Eye (tissue), 1 donor: ENCODE measurements around the gene RFTN1.
"Not testable (repeated sequence)": the region's sequence is repeated elsewhere in the genome, so short reads cannot be mapped to it uniquely, and the experiment has no call there.

Source experiments
- DNase-seq: peaks from one replicate; pipeline ENCODE4 v3.0.0-alpha.2; 2015

RFTN1 gene

DNA sequence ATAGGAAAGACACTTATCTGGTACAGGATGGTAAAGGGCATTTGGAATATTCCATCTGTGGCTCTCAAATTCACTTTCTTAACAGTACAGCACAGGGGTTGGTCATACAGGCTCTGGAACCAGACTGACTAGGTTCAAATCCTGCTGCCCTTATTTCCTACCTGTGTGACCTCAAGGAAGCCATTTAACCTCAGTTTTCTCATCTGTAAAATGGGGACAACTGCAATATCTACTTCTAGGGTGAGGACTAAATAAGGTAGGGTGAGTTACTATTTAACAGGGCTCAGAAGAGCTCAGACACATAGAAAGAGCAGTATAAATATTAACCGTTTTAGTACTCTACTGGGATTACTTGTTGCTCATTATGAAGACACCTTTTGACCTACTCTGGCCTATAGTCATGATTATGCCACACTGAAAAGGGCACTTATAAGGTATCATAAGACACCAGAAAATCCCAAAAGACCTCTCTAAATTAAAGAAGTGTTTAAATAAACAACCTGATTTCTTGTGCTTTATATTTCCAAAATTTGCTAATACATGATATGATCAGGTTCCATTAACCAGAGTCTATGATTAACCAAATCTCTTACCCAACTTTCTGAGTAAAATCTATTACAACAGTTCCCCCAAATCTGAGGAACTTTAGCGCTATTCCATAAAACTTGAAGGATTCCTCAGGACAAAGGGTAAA is 6.5 kb downstream of the RFTN1 start:
- DNase-seq, result no peak

DNA sequence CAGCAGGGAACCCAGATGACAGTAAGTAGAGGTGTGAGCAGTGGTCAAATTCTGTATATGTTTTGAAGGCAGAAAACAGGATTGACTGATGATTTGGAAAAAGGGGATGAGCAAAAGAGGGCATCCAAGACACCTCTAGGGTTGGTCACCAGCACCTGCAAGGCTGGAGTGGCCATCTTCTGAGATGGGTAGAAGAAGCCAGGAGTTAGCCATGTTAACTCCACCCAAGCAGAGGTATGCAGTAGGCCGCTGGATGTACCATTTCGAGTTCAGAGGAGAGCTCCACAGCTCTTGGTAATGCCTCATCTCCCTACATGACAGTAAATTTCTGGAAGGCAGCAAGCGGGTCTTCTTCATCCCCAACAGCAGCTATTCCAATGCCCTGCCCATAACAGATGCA is 7.0 kb downstream of the RFTN1 start:
- no peak for DNase-seq

DNA sequence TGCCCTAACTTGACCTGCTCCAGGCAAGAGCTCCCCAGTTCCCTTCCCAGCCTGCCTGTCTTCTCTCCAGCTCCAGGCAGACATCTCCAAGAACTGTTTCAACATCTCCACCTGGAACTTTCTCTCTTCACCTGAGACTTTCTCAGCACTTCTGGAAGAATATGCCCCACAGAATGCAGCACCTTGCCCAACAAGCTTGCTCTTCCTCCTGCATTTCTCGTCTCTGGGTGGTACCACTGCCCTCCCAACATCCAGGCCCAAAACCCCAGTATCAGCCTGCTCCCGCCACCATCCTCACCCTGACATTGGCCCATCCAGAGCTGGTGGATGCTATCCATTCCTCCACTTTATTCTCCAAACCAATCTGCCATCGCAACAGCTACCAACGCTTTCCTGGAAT is 8.8 kb downstream of the RFTN1 start:
- no peak for DNase-seq

DNA sequence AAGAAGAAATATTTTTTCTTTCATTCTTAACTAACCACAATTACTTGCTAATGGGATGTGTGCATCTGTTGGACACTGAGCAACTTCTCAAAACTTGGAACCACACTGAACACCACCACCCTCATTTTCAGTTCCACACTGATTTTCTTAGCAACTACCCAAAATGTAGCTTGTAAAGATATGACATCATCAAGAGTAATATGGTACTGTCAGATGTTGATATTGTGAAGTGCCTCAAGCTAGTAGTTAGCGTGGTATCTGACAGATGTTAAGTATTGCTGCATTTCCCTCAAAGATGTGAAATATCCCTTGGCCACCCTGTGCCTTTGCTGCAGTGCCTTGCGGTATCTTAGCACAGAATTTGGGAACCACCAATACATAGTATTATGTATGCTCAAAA is 9.3 kb downstream of the RFTN1 start:
- no peak for DNase-seq

DNA sequence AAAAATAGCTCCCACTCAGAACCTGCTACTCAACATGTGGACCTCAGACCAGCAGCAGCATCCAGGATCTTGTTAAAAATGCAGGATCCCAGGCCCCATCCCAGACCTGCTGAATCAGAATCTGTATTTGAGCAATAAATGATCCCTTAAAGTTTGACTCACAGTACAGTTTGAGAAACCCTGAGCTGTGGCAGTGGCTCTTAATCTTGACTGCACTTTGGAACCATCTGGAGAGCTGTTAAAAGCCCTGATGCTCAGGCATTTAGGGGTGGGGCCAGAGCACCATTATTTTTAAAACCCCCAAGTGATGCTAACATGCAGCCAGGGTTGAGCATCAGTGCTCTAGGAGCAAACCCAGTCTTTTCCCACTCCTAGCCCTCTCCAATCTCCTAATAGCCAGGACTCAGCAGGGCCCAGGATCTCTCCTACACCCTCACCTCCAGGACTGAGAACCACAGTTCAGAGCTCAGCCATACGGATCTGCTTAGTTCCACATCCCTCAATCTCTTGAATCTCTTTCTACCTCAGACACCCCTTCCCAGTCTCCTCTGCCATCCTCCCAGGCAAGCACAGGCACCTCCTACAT is 10.2 kb downstream of the RFTN1 start:
- DNase-seq, result no peak

DNA sequence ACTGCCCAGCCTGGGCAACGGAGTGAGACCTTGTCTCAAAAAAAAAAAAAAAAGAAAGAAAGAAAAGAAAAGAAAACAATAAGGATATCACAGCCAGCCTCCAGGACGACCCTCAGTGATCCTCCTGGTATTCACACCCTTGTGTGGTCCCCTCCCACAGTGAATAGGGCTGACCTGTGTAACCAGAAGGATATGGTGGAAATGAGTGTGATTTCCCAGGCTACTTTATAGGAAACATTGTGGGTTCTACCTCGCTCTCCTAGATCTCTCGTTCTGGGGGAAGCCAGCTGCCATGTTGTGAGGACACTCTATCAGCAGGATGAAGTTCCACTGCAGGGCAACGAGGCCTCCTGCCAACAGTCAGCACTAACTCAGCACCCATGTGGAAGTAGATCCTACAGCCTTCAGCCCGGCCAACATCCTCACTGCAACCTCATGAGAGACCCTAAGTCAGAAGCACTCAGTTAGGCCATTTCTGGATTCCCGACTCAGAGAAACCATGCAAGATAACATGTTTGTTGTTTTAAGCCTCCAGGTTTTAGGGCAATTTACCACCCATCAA is 11.1 kb downstream of the RFTN1 start:
- DNase-seq, result no peak

DNA sequence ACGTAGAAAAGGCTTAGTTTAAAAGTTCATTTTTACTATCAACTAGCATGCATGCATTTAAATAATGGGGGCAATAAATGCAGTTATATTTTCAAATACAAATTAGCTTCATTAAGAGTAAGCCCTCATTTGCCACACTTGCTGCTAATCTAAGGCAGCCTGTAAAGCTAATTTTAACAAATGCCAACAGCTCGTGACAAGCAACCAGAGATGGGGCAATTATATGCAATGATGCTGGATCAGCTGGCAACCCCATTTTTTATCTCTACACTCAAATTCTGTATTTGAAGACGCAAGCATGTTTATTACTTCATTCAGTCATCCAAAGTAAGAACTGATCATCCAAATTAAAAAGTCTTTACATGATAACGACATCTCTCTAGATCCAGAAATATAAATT is 12.1 kb downstream of the RFTN1 start:
- DNase-seq, result no peak

DNA sequence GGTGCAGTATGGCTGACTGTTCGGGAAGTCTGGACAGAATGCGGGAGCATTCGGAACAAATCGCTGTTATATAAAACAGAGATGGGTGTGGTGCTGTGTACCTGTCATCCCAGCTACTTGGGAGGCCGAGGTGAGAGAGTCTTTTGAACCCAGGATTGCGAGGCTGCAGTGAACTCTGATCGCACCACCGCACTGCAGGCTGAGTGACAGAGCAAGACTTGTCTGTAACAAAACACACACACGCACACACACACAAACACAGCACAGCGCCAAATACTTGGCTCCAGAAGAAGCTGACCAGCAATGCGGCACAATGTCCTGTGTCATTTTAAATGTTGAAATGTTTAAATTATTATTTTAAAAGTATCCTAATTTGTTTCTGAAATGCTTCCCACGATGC is 12.6 kb downstream of the RFTN1 start:
- no peak for DNase-seq

DNA sequence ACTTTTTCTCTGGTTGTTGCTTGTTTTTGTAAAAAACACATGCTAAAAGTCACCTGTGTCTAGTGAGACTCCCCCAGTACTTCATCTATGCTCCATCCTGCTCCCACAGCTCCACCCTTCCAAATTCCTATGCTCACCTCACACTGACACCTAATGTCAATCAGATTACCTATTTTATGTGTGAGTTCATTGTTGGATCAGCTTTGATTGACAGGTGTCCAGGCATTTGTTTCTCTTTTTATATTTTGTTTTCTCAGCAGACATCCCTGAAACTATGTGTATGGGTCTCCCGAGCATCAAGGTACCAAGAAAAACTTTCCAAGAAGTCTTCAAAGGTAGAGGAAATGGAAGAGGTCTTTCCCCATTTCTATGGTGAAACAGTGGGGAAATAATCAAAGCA is 13.4 kb downstream of the RFTN1 start:
- DNase-seq, result no peak

DNA sequence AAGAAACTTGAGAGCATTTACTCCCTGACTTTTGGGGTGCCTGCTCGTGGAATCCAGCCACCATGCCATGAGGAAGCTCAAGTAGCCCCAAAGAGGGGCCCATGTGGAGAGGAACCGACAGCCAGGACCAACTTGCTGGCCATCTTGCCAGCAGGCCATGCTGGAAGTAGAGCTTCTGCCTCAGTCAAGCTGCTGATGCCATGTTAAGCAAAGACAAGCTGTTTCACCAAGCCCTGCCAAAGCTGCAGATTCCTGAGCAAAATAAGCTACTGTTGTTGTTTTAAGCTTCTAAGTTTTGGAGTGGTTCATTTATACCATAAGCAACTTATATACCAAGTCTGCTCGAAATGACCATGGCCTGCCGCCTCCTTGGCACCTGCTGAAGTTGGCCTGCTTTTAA is 14.1 kb downstream of the RFTN1 start:
- DNase-seq, result no peak

DNA sequence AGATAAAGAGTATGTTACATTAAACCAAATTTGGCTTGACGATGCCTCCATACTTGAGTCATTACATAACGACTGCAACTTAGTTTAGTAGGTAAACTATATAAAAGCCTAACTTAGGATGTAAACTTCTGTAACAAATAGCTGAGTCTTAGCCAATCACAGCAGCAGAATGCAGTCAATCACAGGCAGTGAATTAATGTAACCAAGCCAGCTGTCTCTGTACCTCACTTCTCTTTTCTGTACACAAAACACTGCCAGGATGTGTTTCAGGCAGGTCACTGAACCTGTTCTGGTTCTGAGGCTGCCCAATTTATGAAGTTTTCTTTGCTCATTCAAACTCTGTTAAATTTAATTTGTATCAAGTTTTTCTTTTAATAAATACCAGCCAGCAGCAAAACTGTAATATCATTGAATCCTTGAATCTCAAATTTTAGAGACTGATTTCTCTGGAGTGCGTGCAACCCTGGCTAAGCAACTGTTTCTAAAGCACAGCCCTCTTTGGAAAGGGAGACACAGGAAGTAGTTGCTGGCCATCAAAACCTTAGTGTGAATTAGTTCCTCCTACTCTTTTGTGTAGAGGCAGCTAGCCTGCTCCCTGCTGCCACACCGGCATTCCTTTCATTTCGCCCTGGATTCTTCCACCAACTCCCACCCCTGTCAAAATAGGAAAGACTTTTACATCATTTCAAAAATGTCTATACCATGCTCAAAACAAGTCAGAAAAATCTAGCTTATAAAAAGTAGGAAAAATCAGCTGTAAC is 15.2 kb downstream of the RFTN1 start:
- DNase-seq, result no peak

DNA sequence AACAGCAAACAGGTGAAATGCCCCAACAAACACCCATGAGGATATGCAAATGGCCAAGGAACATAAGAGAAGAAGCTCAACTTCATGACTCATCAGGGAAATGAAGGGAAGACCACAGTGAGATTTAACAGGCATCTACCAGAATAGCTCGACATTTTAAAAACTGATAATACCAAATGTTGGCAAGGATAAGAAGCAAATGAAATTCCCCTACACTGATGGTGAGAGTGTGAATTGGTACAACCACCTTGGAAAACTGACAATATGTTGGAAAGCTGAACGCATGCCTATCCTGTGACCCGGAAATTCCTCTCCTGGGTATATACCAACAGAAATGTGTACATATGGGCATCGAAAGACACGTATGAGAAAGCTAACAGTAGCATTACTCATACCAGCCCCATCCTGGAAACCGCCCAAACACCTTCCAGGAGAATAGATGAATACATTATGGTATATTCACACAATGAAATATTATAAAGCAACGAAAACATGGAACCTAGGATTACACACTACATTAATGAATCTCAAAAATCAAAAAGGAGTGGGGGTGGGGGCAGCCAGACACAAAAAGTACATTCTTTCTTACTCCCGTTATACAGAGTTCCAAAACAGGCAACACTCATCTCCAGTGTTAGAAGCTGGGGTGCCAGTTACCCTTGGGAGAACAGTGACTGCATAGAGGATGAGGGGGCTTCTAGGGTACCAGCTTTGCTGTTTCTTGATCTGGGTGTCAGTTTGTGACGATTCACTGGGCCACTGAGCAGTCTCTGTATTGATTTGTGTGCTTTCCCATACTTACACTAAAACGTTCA is 16.9 kb downstream of the RFTN1 start:
- no peak for DNase-seq

DNA sequence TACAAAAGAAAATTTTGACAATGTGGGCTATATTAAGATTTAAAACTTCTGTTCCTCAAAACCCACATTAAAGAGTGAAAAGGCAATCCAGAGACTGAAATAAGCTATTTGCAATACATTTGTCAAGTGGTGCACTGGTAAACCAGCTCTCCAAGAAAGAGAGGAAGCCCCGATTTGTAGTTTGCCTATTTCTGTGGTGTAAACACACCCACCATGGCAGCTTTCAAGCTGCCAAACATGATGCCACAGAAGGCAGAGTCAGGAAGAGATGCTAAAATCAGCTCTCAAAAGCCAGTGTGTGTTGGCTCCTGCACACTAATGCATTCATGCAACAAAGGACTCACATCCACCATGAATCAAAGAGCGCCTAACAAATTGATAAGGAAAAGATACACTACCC is 17.5 kb downstream of the RFTN1 start:
- no peak for DNase-seq

DNA sequence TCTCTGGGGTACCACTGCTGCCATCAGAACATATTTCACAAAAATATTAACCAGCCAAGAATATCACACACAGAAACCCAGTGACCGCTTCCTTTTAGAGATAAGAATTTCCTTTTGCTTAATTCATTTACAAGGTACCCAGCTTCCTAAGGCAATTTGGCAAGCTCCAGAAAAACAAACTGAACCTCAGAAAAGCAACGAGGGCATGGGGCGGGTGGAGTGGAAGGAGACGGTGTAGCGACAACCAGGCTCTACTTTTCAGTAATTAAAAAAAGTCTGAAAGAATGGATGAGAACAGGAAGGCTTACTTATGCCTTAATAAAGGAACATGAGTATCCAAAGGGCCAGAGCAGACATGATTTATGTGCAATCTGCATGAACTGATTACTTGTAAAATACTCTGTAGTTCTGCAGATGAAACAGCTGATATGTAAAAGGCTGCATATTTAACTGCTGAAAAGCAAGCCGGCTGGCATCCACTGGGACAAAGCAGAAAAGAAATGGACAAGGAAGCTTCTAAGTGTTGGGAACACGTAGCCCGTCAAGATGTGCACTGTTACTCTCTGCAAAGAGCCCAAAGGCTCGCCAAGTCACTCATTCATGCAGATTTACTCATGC is 18.6 kb downstream of the RFTN1 start:
- DNase-seq, result no peak

DNA sequence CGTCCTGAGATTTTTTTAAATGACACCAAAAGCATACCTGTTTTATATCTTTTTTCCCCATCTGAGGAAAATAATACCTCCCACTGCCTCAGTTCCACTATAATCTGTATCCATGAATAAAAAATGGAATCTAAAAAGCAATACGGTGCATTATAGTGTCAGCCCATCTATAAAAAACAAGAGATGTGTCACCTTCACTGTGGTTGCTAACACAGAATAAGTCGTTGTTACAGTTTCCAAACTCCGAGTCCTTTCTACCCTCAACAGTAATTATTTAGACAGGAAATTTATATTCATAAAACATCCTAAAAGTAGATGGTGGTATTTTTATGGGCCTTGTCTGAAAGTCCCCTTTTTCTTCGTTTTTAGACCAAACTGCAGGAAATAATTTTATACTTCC is 19.4 kb downstream of the RFTN1 start:
- DNase-seq, result no peak

DNA sequence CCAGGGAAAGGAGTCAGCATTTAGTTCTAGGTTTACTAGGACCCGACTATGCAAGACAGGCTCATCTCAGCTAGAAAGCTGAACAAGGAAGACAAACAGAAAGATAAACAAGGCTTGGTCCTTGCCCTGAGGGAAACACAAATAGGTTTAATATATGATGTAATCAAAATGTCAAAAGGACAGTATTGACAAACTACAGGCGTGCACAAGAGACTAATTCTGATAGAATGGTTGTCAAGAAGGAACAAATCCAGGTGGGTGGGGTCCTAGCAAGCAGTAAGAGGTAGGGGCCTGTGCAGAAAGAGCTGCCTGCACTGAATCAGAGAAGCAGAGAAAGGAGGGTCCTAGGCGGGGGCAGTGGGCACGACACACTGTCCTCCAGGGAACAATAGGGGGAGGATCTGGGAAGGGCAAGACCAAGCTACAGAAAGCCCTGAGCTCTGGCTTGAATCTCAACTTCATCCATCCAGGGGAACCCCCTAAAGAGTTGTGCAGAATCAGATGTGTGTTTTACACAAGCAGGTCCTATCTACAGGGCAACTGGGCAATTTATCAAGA is 23.4 kb downstream of the RFTN1 start:
- no peak for DNase-seq

DNA sequence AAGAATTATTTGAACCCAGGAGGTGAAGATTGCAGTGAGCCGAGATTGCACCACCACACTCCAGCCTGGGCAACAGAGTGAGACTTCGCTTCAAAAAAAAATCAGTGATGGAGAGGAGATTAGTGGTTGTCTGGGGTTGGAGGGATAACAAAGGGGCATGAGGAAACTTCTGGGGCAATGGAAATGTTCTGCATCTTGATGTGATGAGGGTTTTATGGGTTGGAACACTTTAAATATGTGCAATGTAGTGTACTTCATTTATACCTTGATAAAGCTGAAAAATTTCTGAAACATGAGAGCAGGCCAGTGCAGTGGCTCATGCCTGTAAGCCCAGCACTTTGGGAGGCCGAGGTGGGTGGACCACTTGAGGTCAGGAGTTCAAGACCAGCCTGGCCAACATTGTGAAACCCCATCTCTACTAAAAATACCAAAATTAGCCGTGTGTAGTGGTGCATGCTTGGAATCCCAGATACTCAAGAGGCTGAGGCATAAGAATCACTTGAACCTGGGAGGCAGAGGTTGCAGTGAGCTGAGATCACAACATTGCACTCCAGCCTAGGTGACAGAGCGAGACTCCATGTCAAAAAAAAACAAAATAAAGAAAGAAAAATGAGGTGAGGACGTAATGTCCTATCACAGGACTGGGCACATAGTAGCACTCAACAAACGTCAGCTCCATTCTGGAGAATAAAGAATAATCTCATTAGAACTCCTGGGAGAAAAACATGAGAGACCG is 24.0 kb downstream of the RFTN1 start:
- DNase-seq, result not testable (repeated sequence)

DNA sequence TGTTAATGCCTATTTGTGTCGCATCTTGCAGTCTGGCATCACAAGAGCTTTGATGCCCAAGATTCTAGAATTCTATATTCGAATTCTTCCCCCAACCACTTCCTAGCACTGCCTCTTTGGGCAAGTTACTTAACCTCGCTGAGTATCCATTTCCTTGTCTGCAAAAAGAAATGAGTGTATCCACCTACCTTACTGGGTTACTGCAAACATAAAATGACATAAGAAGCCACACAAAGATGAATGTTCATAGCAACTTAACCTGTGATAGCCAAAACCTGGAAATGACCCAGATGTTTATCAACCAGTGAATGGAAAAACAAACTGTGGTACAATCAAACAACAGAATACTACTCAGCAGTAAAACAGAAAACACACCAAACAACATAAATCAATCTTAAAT is 24.9 kb downstream of the RFTN1 start:
- no peak for DNase-seq

DNA sequence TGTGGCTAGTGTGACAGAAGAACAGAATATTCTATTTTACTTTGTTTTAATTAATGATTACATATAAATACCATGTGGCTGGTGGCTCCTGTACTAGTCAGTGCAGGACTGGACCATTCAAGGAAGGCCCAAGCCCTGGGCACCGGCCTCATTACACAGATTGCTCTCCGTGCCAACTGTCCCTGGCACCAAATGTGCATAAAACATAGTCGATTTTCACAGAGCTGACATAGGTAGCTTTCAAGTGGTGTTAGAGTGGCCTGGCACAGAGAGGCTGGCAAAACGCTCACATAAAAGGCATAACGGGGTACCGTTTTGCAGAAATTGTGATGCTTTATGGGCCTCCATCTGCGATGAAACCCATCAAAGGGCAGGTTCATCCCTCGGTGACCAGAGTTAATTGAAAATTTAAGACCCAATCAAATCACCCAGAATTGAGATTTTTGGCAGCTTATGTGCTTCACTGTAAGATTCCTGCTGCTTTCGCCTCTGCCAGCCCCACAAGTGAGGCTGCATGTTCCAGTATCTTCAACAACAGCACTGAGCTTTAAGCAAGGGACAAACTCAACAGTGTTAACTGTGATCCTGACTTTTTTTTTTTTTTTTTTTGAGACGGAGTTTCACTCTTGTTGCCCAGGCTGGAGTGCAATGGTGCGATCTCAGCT is 25.9 kb downstream of the RFTN1 start:
- no peak for DNase-seq

DNA sequence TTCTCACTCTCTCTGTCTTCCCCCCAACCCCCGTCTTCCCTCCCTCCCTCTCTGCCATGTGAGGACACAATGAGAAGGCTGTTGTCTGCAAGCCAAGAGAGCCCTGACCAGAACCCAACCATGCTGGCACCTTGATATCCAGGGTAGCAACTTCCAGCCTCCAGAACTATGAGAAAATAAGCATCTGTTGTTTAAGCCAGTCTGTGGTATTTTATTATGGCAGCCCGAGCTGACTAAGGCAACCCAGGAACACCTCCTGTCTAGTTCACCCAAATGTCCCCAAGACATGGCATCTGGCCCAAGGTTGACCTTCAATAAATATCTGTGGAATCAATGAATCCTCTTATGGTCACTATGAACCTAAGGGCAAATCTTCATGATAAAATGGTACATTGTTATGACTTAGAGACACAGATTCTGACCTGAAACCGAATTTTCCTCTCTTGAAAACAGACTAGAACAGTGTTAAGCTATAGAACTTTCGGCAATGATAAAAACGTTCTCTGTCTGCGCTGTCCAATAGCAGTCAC is 26.5 kb downstream of the RFTN1 start:
- no peak for DNase-seq

DNA sequence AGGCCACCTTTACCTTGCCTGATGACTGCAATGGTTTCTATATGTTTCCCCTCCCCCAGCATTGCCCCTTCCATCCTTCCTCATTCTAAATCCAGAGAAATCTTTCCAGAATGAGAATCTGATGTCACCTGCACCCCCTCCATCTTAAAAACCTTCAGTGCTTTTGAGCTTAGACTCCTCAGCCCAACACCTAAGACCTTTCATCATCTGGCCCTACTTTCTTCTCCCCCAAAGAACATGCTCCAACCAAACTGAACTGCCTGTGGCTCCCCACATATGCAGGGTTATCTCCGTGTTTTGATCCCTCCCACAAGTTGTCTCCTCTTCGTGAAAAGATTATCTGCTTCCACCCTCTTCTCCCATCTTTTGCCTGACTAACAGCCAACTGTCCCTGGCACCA is 27.3 kb downstream of the RFTN1 start:
- no peak for DNase-seq
